WTC11 (cell line): Measurements from ENCODE around the gene CEMIP. TPM values are rescaled to one million over a fixed set of nuclear protein-coding genes. Genes with fewer than 3 reads are reported as not detected.

Experiments used
- ATAC-seq: fragments of 200-7000 bp; cut with Tn5 transposase; 2 replicates; pipeline ENCODE4 v1.10.0; 2021; ENCODE audit warnings: mild to moderate bottlenecking, moderate library complexity
- CTCF ChIA-PET: fragments of 300-600 bp; sonication (Branson Sonifier 250); formaldehyde crosslinking; loops from one replicate; lab custom pipeline; 2021; ENCODE audit warnings: antibody characterized with exemption; lab: Charles Lee
- POLR2A ChIA-PET: fragments of 350-600 bp; sonication (Branson Sonifier 250); formaldehyde crosslinking; loops from one replicate; lab custom pipeline; 2021; ENCODE audit warnings: antibody characterized with exemption; lab: Charles Lee
- DNase-seq: peaks from one replicate; pipeline ENCODE4 v3.0.0; 2021; ENCODE audit warnings: low spot score
- H3K27ac Mint-ChIP-seq: 2 replicates; pipeline ENCODE4 v1.8.0; 2021; ENCODE audit warnings: mixed read lengths
- H3K27me3 Mint-ChIP-seq: 2 replicates; pipeline ENCODE4 v1.8.0; 2021; ENCODE audit warnings: low read depth, mild to moderate bottlenecking, moderate library complexity, mixed read lengths
- H3K36me3 Mint-ChIP-seq: 2 replicates; pipeline ENCODE4 v1.8.0; 2021; ENCODE audit warnings: mixed read lengths
- H3K4me1 Mint-ChIP-seq: 2 replicates; pipeline ENCODE4 v1.8.0; 2022; ENCODE audit warnings: mixed read lengths
- H3K4me3 Mint-ChIP-seq: 2 replicates; pipeline ENCODE4 v1.8.0; 2021; ENCODE audit warnings: mild to moderate bottlenecking, moderate library complexity, mixed read lengths
- H3K9me3 Mint-ChIP-seq: 2 replicates; pipeline ENCODE4 v1.8.0; 2021; ENCODE audit warnings: mixed read lengths
- ATF2 ChIP-seq: sonication (generic); formaldehyde crosslinking; IDR thresholded peaks from 2 replicates; pipeline ENCODE4 v1.8.1; 2022; ENCODE audit warnings: low read depth, missing genetic modification reagents, borderline replicate concordance
- CBFB ChIP-seq: sonication (generic); formaldehyde crosslinking; IDR thresholded peaks from 2 replicates; pipeline ENCODE4 v1.8.1; 2022; ENCODE audit warnings: mild to moderate bottlenecking, low read depth, missing genetic modification reagents
- CTCF ChIP-seq: fragments of 200-600 bp; IDR thresholded peaks from 2 replicates; pipeline ENCODE4 v1.8.0; 2022; ENCODE audit warnings: antibody characterized with exemption
- E2F1 ChIP-seq: sonication (generic); formaldehyde crosslinking; IDR thresholded peaks from 2 replicates; pipeline ENCODE4 v1.8.0; 2022; ENCODE audit warnings: mild to moderate bottlenecking, missing genetic modification reagents
- ERG ChIP-seq: fragments of 250-450 bp; sonication (Bioruptor Pico); IDR thresholded peaks from 2 replicates; pipeline ENCODE4 v1.8.0; 2021; ENCODE audit warnings: mild to moderate bottlenecking
- GRHL2 ChIP-seq: fragments of 250-450 bp; sonication (Bioruptor Pico); IDR thresholded peaks from 2 replicates; pipeline ENCODE4 v1.8.0; 2022; ENCODE audit warnings: mild to moderate bottlenecking, moderate library complexity; ENCODE audit not compliant: insufficient replicate concordance, severe bottlenecking
- HMGA2 ChIP-seq: fragments of 250-450 bp; sonication (Bioruptor Pico); IDR thresholded peaks from 2 replicates; pipeline ENCODE4 v1.4.0; 2021; ENCODE audit warnings: mild to moderate bottlenecking, moderate library complexity
- HMGXB4 ChIP-seq: sonication (generic); formaldehyde crosslinking; IDR thresholded peaks from 2 replicates; pipeline ENCODE4 v1.8.1; 2023; ENCODE audit warnings: mild to moderate bottlenecking, moderate library complexity, missing genetic modification reagents
- KAT7 ChIP-seq: sonication (generic); formaldehyde crosslinking; IDR thresholded peaks from 2 replicates; pipeline ENCODE4 v1.8.1; 2023; ENCODE audit warnings: missing genetic modification reagents, mild to moderate bottlenecking, borderline replicate concordance
- MAX ChIP-seq: sonication (generic); formaldehyde crosslinking; IDR thresholded peaks from 2 replicates; pipeline ENCODE4 v1.8.0; 2022; ENCODE audit warnings: mild to moderate bottlenecking, missing genetic modification reagents
- MYBL2 ChIP-seq: sonication (generic); formaldehyde crosslinking; IDR thresholded peaks from 2 replicates; pipeline ENCODE4 v1.8.1; 2023; ENCODE audit warnings: mild to moderate bottlenecking, moderate library complexity, missing genetic modification reagents
- PREB ChIP-seq: sonication (generic); formaldehyde crosslinking; IDR thresholded peaks from 2 replicates; pipeline ENCODE4 v1.8.1; 2022; ENCODE audit warnings: mild to moderate bottlenecking, missing genetic modification reagents, moderate library complexity, borderline replicate concordance
- PRRX2 ChIP-seq: fragments of 250-450 bp; sonication (Bioruptor Pico); IDR thresholded peaks from 2 replicates; pipeline ENCODE4 v1.8.0; 2021; ENCODE audit warnings: mild to moderate bottlenecking
- SOX15 ChIP-seq: fragments of 250-450 bp; sonication (Bioruptor Pico); IDR thresholded peaks from 2 replicates; pipeline ENCODE4 v1.9.0; 2021; ENCODE audit warnings: mild to moderate bottlenecking
- SP1 ChIP-seq: sonication (generic); formaldehyde crosslinking; conservative IDR thresholded peaks from 2 replicates; pipeline ENCODE4 v1.8.1; 2022; ENCODE audit warnings: missing genetic modification reagents
- ZBTB43 ChIP-seq: sonication (generic); formaldehyde crosslinking; IDR thresholded peaks from 2 replicates; pipeline ENCODE4 v1.8.1; 2023; ENCODE audit warnings: mild to moderate bottlenecking, missing genetic modification reagents
- ZNF121 ChIP-seq: sonication (generic); formaldehyde crosslinking; IDR thresholded peaks from 2 replicates; pipeline ENCODE4 v1.8.0; 2023; ENCODE audit warnings: missing genetic modification reagents
- ZNF317 ChIP-seq: sonication (generic); formaldehyde crosslinking; IDR thresholded peaks from 2 replicates; pipeline ENCODE4 v1.8.1; 2023; ENCODE audit warnings: low read depth, mild to moderate bottlenecking, moderate library complexity, missing genetic modification reagents, borderline replicate concordance
- ZSCAN18 ChIP-seq: fragments of 250-450 bp; sonication (Bioruptor Pico); IDR thresholded peaks from 2 replicates; pipeline ENCODE4 v2.1.2; 2022; ENCODE audit warnings: mild to moderate bottlenecking, moderate library complexity
- total RNA-seq: library from RNA; stranded (reverse); gene quantifications from 3 replicates; pipeline ENCODE4 v1.2.3, GENCODE V29; 2021

Gene CEMIP
- total RNA-seq, 1 experiment from 2014 or later: 0.87 TPM

- CTCF ChIA-PET: interaction anchor here (1.2 to 1.8 kb wide), 2 partner anchors 138 to 294 kb away, joined by 3 to 6 read pairs; no protein-coding TSS in a partner anchor
- no peak overlapping the region for H3K27ac Mint-ChIP-seq
Observed at GRCh38 chr15:80972276-80972675, 193.1 kb downstream of the CEMIP start.

More at GRCh38 chr15:80972276-80972675, 193.1 kb downstream of the CEMIP start:
- Mint-ChIP-seq H3K27me3 (no peaks in the 10 kb centered on the region), H3K4me3 (no peak overlapping the region), H3K9me3 (no peaks in the 10 kb centered on the region), H3K36me3 (peaks cover 17% of the 10 kb centered on the region; the same call in 1 of the 2 replicates), H3K4me1 (peaks cover 54% of the 10 kb centered on the region)
- POLR2A ChIA-PET: no interaction called here
- TF ChIP-seq PRRX2 (CRISPR knock-in tag): no peak
- no peak for TF ChIP-seq ZSCAN18 (CRISPR knock-in tag)
- TF ChIP-seq E2F1 (CRISPR knock-in tag): no peak
- TF ChIP-seq ZNF121 (CRISPR knock-in tag): no peak
- no peak for TF ChIP-seq ATF2 (CRISPR knock-in tag)
- no peak for TF ChIP-seq HMGA2 (CRISPR knock-in tag)
- no peak for TF ChIP-seq PREB
- no peak for TF ChIP-seq ERG (CRISPR knock-in tag)
- no peak for TF ChIP-seq ZBTB43 (CRISPR knock-in tag)
- TF ChIP-seq KAT7: no peak
- no peak for TF ChIP-seq HMGXB4 (CRISPR knock-in tag)
- TF ChIP-seq GRHL2 (CRISPR knock-in tag): no peak
- TF ChIP-seq SP1 (CRISPR knock-in tag): no peak
- no peak for TF ChIP-seq CBFB (CRISPR knock-in tag)
- TF ChIP-seq MYBL2 (CRISPR knock-in tag): no peak
- no peak for TF ChIP-seq MAX (CRISPR knock-in tag)
- TF ChIP-seq CTCF: no peak
- TF ChIP-seq SOX15: no peak
- no peak for TF ChIP-seq ZNF317 (CRISPR knock-in tag)
- ATAC-seq (no peak), DNase-seq (no peak)
